HuH-7.5 (cell line): ENCODE data around the gene SCYGR6.

Experiments used
- DNase-seq: peaks from one replicate; pipeline ENCODE4 v3.0.0; 2011; ENCODE audit warnings: low spot score

SCYGR6 gene

DNA sequence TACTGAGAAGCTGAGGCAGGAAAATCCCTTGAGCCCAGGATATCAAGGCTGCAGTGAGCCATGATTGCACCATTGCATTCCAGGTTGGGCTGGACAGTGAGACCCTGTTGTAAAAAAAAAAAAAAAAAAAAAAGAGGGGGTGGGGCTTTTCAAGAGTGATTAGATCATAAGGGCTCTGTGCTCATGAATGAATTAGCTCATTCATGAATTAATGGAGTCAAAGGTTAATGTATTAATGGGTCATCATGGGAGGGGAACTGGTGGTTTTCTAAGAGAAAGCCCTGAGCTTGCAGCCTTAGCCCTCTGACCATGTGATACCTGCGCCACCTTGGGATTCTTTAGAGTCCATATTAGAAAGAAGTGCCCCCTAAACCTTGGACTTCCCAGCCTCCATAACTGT lies 11.3 kb downstream of the SCYGR6 start:
- no peak for DNase-seq

DNA sequence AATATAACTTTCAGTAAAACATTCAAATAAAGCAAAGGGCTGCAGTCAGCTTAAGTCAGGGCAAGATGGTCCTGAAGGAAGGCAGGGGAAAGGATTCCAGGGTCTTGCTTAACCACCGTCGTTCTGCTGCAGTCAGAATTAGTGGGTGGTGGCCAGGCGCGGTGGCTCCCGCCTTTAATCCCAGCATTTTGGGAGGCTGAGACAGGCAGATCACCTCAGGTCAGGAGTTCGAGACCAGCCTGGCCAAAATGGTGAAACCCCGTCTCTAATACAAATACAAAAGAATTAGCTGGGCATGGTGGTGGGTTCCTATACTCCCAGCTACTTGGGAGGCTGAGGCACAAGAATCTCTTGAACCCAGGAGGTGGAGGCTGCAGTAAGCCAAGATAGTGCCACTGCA lies 13.6 kb downstream of the SCYGR6 start:
- no peak for DNase-seq

- no peak for DNase-seq
Observed at GRCh38 chr2:227707390-227707789, 17.2 kb downstream of the SCYGR6 start.

- no peak for DNase-seq
Observed at GRCh38 chr2:227706859-227707258, 17.7 kb downstream of the SCYGR6 start.

- no peak for DNase-seq
Observed at GRCh38 chr2:227703961-227704360, 20.6 kb downstream of the SCYGR6 start.

DNA sequence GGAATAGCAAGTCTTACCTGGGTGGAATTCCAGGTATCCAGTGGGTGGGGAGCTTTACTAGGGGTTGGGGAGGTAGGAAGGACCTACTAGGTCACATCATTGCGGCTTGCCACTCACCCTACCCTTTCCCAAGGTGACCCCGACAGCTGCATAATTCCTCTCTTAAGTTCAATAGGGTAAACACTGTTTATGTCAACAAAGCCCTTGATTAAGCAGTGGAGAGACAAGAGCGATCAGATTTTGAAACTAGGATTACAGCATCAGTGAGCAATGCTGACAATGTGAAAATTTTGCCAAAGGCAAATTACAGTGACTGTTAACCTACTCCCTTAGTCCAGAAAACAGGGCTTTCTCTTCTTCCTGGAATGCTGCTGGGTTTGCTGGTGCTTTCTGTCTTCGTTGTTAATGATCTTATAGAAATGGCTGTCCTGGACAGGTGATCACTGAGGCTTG lies 21.3 kb downstream of the SCYGR6 start:
- DNase-seq = peak; percentile 52

- no peak for DNase-seq
Observed at GRCh38 chr2:227701556-227701955, 23.0 kb downstream of the SCYGR6 start.

GRCh38 chr2:227696990-227697679 lies 27.4 kb downstream of the SCYGR6 start:
- DNase-seq = no peak

DNA sequence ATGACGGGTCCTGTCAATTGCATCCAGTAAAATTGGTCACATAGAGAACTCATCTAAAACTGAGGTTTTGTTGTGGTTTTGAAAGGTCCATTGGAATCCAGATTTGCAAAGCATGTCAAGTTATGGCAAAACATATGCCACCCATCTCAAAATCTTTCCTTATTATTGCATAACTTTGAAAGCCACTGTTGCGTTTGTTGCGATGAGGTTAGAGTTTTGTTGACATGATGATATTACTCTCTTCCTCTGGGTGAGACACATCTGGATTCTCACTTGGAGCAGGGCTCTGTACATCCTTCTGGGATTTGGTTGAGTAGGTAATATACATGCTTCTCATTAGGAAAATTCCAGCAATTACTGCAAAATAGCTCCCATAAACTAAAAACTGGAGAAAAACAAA lies 37.4 kb downstream of the SCYGR6 start:
- no peak for DNase-seq

GRCh38 chr2:227684258-227684657 lies 40.3 kb downstream of the SCYGR6 start:
- DNase-seq = no peak

DNA sequence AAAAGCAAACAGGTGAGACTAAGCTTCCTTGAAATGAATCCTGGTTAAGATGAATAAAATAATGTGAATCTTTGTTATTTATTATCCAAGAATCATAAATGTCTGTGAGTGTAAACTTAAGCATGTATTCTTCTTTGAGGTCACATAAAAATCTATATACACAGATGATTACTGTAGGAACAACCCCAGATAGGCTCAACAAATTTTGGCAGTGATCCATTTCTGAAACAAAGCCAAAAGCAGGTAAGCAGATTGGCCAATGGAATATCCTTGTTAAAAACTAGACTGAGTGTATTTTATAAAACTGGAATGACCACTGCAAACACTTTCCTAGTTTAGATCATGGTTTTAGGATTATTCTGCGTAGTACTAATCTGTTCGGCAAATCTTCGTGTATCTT lies 46.6 kb downstream of the SCYGR6 start:
- DNase-seq = no peak

DNA sequence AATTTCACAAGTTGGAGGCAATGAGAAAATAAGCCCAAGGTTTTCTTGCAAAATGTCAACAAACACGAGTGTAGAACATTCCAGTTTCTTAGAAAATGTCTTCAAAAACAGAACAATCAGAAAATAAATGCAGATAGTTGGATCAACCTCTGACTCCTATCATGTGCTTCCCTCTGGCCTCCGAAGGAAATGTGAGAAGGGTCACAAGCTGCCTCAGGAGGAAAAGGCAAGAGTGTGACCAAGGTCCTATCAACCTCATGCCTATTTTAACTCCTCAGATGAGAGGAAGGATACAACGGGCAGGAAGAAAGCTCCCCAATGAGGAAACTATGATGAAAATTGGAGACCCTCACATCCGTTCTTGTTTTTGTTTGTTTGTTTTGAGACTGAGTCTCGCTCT lies 50.1 kb downstream of the SCYGR6 start:
- no peak for DNase-seq
